IPS-11a (cell line): ENCODE measurements around the gene CCDC57.
A peak's percentile ranks its signal among the peaks of the same experiment; 100 is the strongest.

Source experiments
- H3K4me3 ChIP-seq: one replicate; pipeline ENCODE4 v1.5.1; 2013; ENCODE audit warnings: low read depth, low read length, control low read depth

The CCDC57 gene

GRCh38 chr17:82084373-82085030 lies 128.1 kb downstream of the CCDC57 start:
- H3K4me3 ChIP-seq = no peak overlapping the region

- H3K4me3 ChIP-seq = no peak overlapping the region
Observed at GRCh38 chr17:82083533-82084359, 128.9 kb downstream of the CCDC57 start.

DNA sequence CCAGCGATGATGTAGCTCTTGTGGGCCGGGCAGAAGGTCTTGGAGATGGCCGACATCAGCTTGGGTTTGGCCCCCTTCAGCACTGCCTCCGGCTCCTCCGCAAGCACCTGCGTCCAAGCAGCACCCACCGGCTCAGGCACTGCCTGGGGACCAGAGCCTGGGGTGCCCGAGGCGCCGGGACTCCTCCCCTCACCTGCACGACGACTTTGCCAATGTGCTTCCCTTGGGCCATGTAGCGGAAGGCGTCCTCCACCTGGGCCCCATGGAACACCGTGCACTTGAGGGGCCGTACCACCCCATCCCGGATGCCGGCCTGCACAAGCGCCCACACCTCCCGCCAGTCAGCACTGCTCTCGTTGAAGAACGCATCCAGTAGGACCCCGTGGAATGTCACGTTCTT lies 129.6 kb downstream of the CCDC57 start:
- no peak overlapping the region for H3K4me3 ChIP-seq

- no peak overlapping the region for H3K4me3 ChIP-seq
Observed at GRCh38 chr17:82082456-82082855, 130.2 kb downstream of the CCDC57 start.

- H3K4me3 ChIP-seq = no peak overlapping the region
Observed at GRCh38 chr17:82081966-82082365, 130.7 kb downstream of the CCDC57 start.

GRCh38 chr17:82081546-82081945 lies 131.1 kb downstream of the CCDC57 start:
- H3K4me3 ChIP-seq = no peak overlapping the region

GRCh38 chr17:82080789-82081464 lies 131.7 kb downstream of the CCDC57 start:
- no peak overlapping the region for H3K4me3 ChIP-seq

DNA sequence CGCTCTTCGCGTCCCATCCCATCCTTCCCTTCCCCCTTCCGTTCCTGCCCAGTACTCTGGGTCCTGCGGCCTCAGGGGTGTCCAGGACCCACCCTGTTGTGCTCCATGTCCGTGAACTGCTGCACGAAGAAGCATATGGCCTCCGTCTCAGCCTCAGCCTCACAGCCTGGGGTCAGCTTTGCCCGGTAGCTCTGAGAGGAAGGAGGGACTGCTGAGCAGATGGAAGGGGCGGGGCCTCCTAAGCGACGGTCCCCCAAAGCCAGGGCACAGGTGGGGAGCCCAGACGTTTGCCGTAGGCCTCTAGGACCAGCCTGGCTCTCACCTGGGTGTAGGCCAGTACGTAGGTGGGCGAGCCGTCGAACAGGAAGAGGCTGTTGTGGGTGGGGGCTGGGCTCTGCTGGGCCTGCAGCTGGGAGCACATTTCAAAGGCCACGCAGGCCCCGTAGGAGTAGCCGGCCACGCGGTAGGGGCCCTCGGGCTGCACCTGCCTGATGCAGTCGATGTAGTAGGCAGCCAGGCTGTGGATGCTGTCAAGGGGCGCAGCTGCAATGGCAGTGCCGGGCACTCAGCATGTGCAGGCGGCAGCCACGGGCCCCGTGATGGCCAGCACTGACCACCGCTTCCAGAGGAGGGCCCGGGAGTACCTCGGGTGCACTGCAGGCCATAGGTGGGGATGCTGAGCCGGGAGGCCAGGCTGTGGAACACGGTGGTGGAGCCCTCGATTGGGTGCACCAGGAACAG lies 132.4 kb downstream of the CCDC57 start:
- H3K4me3 ChIP-seq = no peak overlapping the region

GRCh38 chr17:82079001-82079677 lies 133.5 kb downstream of the CCDC57 start:
- H3K4me3 ChIP-seq = no peak overlapping the region

GRCh38 chr17:82078433-82078832 lies 134.2 kb downstream of the CCDC57 start:
- H3K4me3 ChIP-seq = no peak overlapping the region

DNA sequence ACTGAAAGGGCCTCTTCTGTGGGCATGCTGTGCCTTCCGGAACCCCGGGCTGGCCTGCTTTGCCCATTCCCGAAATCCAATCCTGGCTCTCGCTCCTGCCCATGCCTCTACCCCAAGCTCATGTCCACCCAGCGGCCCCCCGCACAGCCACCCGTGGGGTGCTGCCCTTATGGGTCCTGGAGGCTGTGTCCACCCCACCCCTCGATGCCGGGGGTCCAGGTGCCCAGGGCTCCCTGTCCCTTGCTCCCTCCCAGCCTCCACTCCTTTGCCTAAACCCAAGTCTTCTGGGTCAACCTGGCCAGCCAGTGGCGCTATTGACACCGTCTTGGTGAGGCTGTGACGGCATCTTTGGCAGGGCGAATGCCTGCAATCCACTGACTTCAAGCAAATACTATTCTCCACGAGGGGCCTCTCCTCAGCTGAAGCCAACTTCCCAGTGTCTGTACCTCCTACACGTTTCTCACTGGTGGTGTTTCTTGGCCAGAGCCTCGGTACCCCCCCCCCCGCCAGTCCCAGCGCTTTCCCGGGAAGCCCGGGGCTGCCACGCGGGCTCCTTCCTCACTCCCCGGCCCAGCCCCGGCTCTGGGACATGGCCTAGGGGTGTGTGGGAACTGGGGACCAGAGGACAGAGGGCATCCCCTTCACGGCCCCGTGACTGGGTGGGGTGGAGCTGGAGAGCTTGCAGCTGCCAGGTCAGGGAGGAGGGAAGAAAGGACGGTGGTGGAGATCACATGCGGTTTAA lies 134.9 kb downstream of the CCDC57 start:
- H3K4me3 ChIP-seq = no peak overlapping the region

DNA sequence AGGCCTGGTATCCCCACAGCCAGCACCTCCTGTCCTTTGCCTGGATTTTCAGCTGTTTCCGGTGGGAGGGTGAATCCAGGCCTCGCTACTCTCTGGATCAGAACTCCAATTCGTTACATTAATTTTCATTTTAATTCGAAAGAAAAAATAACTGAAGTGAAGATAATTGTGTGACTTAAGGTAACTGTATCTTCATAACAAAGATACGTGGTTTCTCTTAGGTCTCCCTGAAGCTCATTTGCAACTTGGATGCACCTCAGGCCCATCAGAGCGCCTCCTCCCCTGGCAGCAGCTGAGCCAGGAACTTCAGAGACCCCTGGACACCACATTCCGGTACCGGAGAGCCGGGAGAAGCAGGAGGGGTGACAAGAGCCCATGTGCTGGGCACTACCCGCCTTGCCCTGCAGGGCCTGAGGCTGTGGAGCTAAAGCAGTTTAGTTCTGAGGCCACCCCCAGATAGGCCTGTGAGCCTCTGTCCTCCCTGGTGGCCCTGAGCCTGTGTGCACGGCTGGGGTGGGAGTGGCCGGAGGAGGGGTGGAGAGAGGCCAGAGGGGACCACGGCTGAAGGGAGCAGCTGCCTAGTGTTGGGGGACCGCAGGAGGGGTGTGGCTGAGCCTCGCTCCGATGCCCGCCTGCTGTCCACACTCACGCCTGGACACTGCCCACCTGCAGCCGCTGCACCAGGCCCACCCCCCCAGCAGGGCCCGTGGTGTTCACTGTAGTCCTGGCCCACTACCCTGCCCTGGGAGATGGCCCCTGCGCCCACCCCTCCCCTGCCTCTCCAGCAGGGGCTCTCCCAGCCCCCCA lies 135.7 kb downstream of the CCDC57 start:
- H3K4me3 ChIP-seq = no peak overlapping the region

DNA sequence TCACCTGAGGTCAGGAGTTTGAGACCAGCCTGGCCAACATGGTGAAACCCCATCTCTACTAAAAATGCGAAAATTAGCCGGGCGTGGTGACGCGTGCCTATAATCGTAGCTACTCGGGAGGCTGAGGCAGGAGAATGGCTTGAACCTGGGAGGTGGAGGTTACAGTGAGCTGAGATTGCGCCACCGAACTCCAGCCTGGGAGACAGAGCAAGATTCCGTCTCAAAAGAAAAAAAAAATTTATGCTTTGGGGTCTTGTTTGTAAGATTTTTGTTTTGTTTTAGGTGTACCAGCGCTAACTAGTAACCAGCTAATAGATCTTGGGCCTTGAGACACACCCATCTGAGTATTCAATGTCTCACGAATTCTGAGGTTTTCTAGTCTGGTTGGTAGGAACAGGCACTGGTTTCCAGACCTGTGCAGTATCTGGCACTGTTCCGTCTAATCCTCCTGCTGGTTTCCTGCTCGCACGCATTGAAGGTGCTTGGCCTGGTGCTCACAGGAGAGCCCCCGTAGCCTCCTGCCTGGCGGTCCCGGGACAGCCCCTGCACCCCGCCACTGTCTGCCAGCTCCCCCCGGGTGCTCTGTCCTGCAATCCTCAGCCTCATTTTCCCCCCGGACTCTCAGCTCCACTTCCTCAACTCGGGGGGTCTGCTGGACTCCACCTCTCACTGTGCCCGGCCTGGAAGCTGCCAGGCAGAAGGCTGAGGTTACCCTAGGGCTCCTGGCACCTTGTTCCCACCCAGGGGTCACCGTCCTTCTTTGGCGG lies 136.4 kb downstream of the CCDC57 start:
- H3K4me3 ChIP-seq = no peak overlapping the region

- H3K4me3 ChIP-seq = no peak overlapping the region
Observed at GRCh38 chr17:82073446-82073845, 139.2 kb downstream of the CCDC57 start.

- H3K4me3 ChIP-seq = no peak overlapping the region
Observed at GRCh38 chr17:82072827-82073226, 139.8 kb downstream of the CCDC57 start.

GRCh38 chr17:82070611-82071010 lies 142.0 kb downstream of the CCDC57 start:
- no peak overlapping the region for H3K4me3 ChIP-seq

GRCh38 chr17:82065638-82066303 lies 146.9 kb downstream of the CCDC57 start, which contains the start of gene DUS1L:
Gene DUS1L, minus strand, starts transcription at chr17:82065804. Its CDS starts 745 bp downstream, at chr17:82065059.
- peak within 1 kb of the TSS; percentile 72 for H3K4me3 ChIP-seq

DNA sequence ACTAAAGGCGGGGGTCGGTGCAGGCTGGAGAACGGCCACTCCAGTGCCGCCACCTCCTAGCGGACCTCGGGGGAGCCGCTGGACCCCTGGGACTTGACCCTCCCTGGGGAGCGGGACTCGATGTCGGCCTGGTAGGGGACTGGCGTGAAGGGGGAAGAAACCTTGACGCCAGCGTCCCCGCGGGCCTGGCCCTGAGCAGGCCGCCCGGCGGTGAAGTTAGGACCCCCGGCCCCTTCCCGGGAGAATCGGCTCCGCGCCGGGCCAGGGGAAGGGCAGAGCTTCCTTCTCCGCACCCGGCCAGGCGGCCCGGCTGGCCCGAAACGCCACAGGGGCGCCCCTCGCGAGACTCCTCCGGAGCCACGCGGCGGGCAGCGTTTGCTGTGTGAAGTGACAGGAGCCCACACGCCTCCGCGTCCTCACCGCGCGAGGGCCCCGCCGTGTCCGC lies 147.4 kb downstream of the CCDC57 start:
- peak overlapping the region; percentile 72 for H3K4me3 ChIP-seq
